PC-9 (cell line): ENCODE results near the gene NDST4. TPM values are rescaled to one million over a fixed set of nuclear protein-coding genes. Genes with fewer than 3 reads are reported as not detected.

Experiments
- BruUV-seq: library from RNA; stranded (reverse); fragments of 400-500 nt; replicated peaks from 2 replicates; lab custom pipeline; 2021; lab: Mats Ljungman, UMichigan
- CTCF ChIA-PET: fragments of 300-600 bp; sonication (Branson Sonifier 250); formaldehyde crosslinking; loops from one replicate; lab custom pipeline; 2022; ENCODE audit warnings: antibody characterized with exemption; lab: Charles Lee
- POLR2A ChIA-PET: fragments of 300-600 bp; sonication (Branson Sonifier 250); formaldehyde crosslinking; loops from one replicate; lab custom pipeline; 2022; ENCODE audit warnings: antibody characterized with exemption; ENCODE audit not compliant: unreplicated experiment; lab: Charles Lee
- DNase-seq, 2 experiments: peaks; one replicate each; pipeline versions ENCODE4 v3.0.0 to v3.0.0-alpha.2; 2015 to 2022; ENCODE audit warnings: mixed read lengths in 1 of 2
- H2AFZ ChIP-seq: fragments of 200-600 bp; sonication (generic); 2 replicates; pipeline ENCODE4 v1.8.1; 2017; ENCODE audit warnings: antibody characterized with exemption
- H3F3A ChIP-seq: fragments of 200-600 bp; sonication (generic); 2 replicates; pipeline ENCODE4 v1.8.1; 2017; ENCODE audit warnings: antibody characterized with exemption, mild to moderate bottlenecking, low read depth; ENCODE audit not compliant: insufficient read depth
- H3K27ac ChIP-seq: fragments of 200-600 bp; sonication (generic); 2 replicates; pipeline ENCODE4 v1.6.1; 2016; ENCODE audit warnings: mixed run types
- H3K27me3 ChIP-seq: fragments of 200-600 bp; sonication (generic); 2 replicates; pipeline ENCODE4 v1.6.1; 2016; ENCODE audit warnings: low read depth, mixed run types; ENCODE audit not compliant: insufficient read depth
- H3K36me3 ChIP-seq: fragments of 200-600 bp; sonication (generic); 2 replicates; pipeline ENCODE4 v1.6.1; 2016; ENCODE audit warnings: low read depth, mixed run types
- H3K4me1 ChIP-seq: fragments of 200-600 bp; sonication (generic); replicated peaks from 2 replicates; pipeline ENCODE4 v1.6.1; 2016; ENCODE audit warnings: mixed run types; ENCODE audit not compliant: insufficient read depth
- H3K4me2 ChIP-seq: fragments of 200-600 bp; sonication (generic); 2 replicates; pipeline ENCODE4 v1.6.1; 2017; ENCODE audit warnings: mixed run types
- H3K4me3 ChIP-seq: fragments of 200-600 bp; sonication (generic); 2 replicates; pipeline ENCODE4 v1.6.1; 2016; ENCODE audit warnings: mixed run types
- H3K79me2 ChIP-seq: fragments of 200-600 bp; sonication (generic); 2 replicates; pipeline ENCODE4 v1.6.1; 2017; ENCODE audit warnings: low read depth, mixed run types
- H3K9me2 ChIP-seq: fragments of 200-600 bp; sonication (generic); 2 replicates; pipeline ENCODE4 v1.8.1; 2017; ENCODE audit warnings: mild to moderate bottlenecking; ENCODE audit not compliant: insufficient read depth
- H3K9me3 ChIP-seq: fragments of 200-600 bp; sonication (generic); 2 replicates; pipeline ENCODE4 v1.8.1; 2016; ENCODE audit warnings: low read depth; ENCODE audit not compliant: insufficient read depth
- H4K20me1 ChIP-seq: fragments of 200-600 bp; sonication (generic); 2 replicates; pipeline ENCODE4 v1.8.1; 2017; ENCODE audit not compliant: insufficient read depth
- CTCF ChIP-seq: fragments of 200-600 bp; sonication (generic); conservative IDR thresholded peaks from 2 replicates; pipeline ENCODE4 v1.6.1; 2017; ENCODE audit warnings: mixed run types, antibody characterized with exemption, mild to moderate bottlenecking, moderate library complexity
- EZH2 ChIP-seq: fragments of 200-600 bp; sonication (generic); IDR thresholded peaks from 2 replicates; pipeline ENCODE4 v1.8.0; 2017; ENCODE audit warnings: antibody characterized with exemption, low read depth
- intact Hi-C: fragments of 100-400 bp; cut with micrococcal nuclease; formaldehyde crosslinking; loops from one replicate; pipeline ENCODE4 v1.10.0; 2022; ENCODE audit not compliant: unreplicated experiment
- total RNA-seq: library from RNA; stranded (reverse); gene quantifications from 2 replicates; pipeline ENCODE4 v1.2.3, GENCODE V29; 2021

NDST4 gene
- total RNA-seq, 1 experiment from 2014 or later, result not detected

GRCh38 chr4:114791976-114792375 is 321.4 kb downstream of the NDST4 start:
- Histone ChIP-seq H3K79me2 (no peaks in the 10 kb centered on the region), H2AFZ (no peak overlapping the region), H3K36me3 (no peaks in the 10 kb centered on the region), H3F3A (no peaks in the 10 kb centered on the region), H3K4me1 (no peaks in the 10 kb centered on the region), H3K9me3 (no peaks in the 10 kb centered on the region), H3K27me3 (no peaks in the 10 kb centered on the region), H3K4me2 (no peak overlapping the region), H3K9me2 (no peaks in the 10 kb centered on the region), H3K4me3 (no peak overlapping the region), H3K27ac (no peak overlapping the region), H4K20me1 (no peaks in the 10 kb centered on the region)
- intact Hi-C loops, result no loop called here
- TF ChIP-seq CTCF, result no peak
- no peak for TF ChIP-seq EZH2
- DNase-seq, result no peak
- POLR2A ChIA-PET, result no interaction called here
- no TSS peak for BruUV-seq
- CTCF ChIA-PET, result no interaction called here

GRCh38 chr4:114785570-114785969 is 327.9 kb downstream of the NDST4 start:
- no TSS peak for BruUV-seq
- intact Hi-C loops, result loop anchor here (10.0 kb wide), 1 partner anchor 289 kb away; no protein-coding TSS in a partner anchor

GRCh38 chr4:114783215-114783595 is 330.2 kb downstream of the NDST4 start:
- H3K27ac ChIP-seq, result no peak overlapping the region
- intact Hi-C loops, result loop anchor here (5.0 to 10.0 kb wide), 2 partner anchors 292 to 754 kb away; no protein-coding TSS in a partner anchor
- no TSS peak for BruUV-seq
- no peak overlapping the region for H3K4me2 ChIP-seq
- no peaks in the 10 kb centered on the region for H3K9me3 ChIP-seq
- H3K4me3 ChIP-seq, result no peak overlapping the region
- H3K9me2 ChIP-seq, result no peaks in the 10 kb centered on the region
- H3K4me1 ChIP-seq, result no peaks in the 10 kb centered on the region
- H3K79me2 ChIP-seq, result no peaks in the 10 kb centered on the region
- H4K20me1 ChIP-seq, result no peaks in the 10 kb centered on the region
- no peaks in the 10 kb centered on the region for H3K27me3 ChIP-seq
- H3K36me3 ChIP-seq, result no peaks in the 10 kb centered on the region
- ChIA-PET CTCF (no interaction called here), POLR2A (no interaction called here)
- no peaks in the 10 kb centered on the region for H3F3A ChIP-seq
- DNase-seq, result no peak
- TF ChIP-seq EZH2 (no peak), CTCF (no peak)
- no peak overlapping the region for H2AFZ ChIP-seq

More at GRCh38 chr4:114785570-114785969, 327.9 kb downstream of the NDST4 start:
- no peak for TF ChIP-seq CTCF
- TF ChIP-seq EZH2, result no peak
- Histone ChIP-seq H3F3A (no peaks in the 10 kb centered on the region), H3K27me3 (no peaks in the 10 kb centered on the region), H3K27ac (no peak overlapping the region), H3K4me2 (no peak overlapping the region), H2AFZ (no peak overlapping the region), H3K4me3 (no peak overlapping the region), H3K36me3 (no peaks in the 10 kb centered on the region), H3K79me2 (no peaks in the 10 kb centered on the region), H4K20me1 (no peaks in the 10 kb centered on the region), H3K4me1 (no peaks in the 10 kb centered on the region), H3K9me3 (no peaks in the 10 kb centered on the region), H3K9me2 (no peaks in the 10 kb centered on the region)
- ChIA-PET CTCF (no interaction called here), POLR2A (no interaction called here)
- DNase-seq, result no peak
